CD14-positive monocyte (primary cell): ENCODE results near the gene NUP93. TPM values are rescaled to one million over a fixed set of nuclear protein-coding genes. Genes with fewer than 3 reads are reported as not detected.

Experiments
- DNase-seq, 3 donors: peaks; one replicate each; pipeline ENCODE4 v3.0.0-alpha.2; 2011 to 2022
- H2AFZ ChIP-seq: 2 replicates; pipeline ENCODE4 v1.6.0; 2012; ENCODE audit warnings: mild to moderate bottlenecking, low read depth, low read length, inconsistent platforms; ENCODE audit not compliant: insufficient read depth, poor library complexity, severe bottlenecking
- H3K27ac ChIP-seq, 2 donors: 1 replicate in 1 of 2; 2 replicates in 1 of 2; pipeline ENCODE4 v1.5.1; 2012 to 2013; ENCODE audit warnings: low read length in 2 of 2, control low read depth in 1 of 2, inconsistent platforms in 1 of 2, low read depth in 1 of 2, mild to moderate bottlenecking in 1 of 2
- H3K27me3 ChIP-seq, 2 donors: one replicate each; pipeline versions ENCODE4 v1.6.0 to v1.6.1; 2011 to 2013; ENCODE audit warnings: low read length in 2 of 2; ENCODE audit not compliant: control insufficient read depth in 2 of 2, insufficient read depth in 2 of 2
- H3K36me3 ChIP-seq, 2 donors: replicated peaks in 1 of 2; 1 replicate in 1 of 2; 2 replicates in 1 of 2; pipeline versions ENCODE4 v1.5.1 to v1.6.1; 2012 to 2013; ENCODE audit warnings: low read length in 2 of 2, control low read depth in 1 of 2, inconsistent platforms in 1 of 2, mild to moderate bottlenecking in 1 of 2; ENCODE audit not compliant: insufficient read depth in 2 of 2, control insufficient read depth in 1 of 2
- H3K4me1 ChIP-seq, 2 donors: 1 replicate in 1 of 2; 2 replicates in 1 of 2; pipeline versions ENCODE4 v1.5.1 to v1.6.1; 2012 to 2013; ENCODE audit warnings: low read length in 2 of 2, control low read depth in 1 of 2, inconsistent platforms in 1 of 2, mild to moderate bottlenecking in 1 of 2, moderate library complexity in 1 of 2; ENCODE audit not compliant: insufficient read depth in 2 of 2, control insufficient read depth in 1 of 2
- H3K4me2 ChIP-seq: replicated peaks from 2 replicates; pipeline ENCODE3; 2012; ENCODE audit warnings: low read length, moderate library complexity, mild to moderate bottlenecking; ENCODE audit not compliant: poor library complexity, severe bottlenecking; ENCODE audit errors: extremely low read depth
- H3K4me3 ChIP-seq, 3 experiments: fragments of 200-600 bp in 1 of 3; sonication (generic) in 1 of 3; replicated peaks in 1 of 3; 1 replicate in 2 of 3; 2 replicates in 1 of 3; pipeline ENCODE4 v1.5.1; 2011 to 2013; ENCODE audit warnings: low read length in 3 of 3, mild to moderate bottlenecking in 3 of 3, control low read depth in 2 of 3, low read depth in 2 of 3, inconsistent platforms in 1 of 3, moderate library complexity in 1 of 3
- H3K79me2 ChIP-seq: 2 replicates; pipeline ENCODE4 v1.6.0; 2012; ENCODE audit warnings: mild to moderate bottlenecking, control low read depth, inconsistent platforms, low read length, moderate library complexity; ENCODE audit not compliant: insufficient read depth
- H3K9ac ChIP-seq: 2 replicates; pipeline ENCODE4 v1.6.0; 2017; ENCODE audit warnings: low read length, mild to moderate bottlenecking; ENCODE audit not compliant: insufficient read depth, poor library complexity, severe bottlenecking
- H3K9me3 ChIP-seq, 2 donors: replicated peaks in 1 of 2; 1 replicate in 1 of 2; 2 replicates in 1 of 2; pipeline versions ENCODE4 v1.5.1 to v1.6.1; 2012 to 2013; ENCODE audit warnings: low read length in 2 of 2, control low read depth in 1 of 2; ENCODE audit not compliant: control insufficient read depth in 1 of 2, insufficient read depth in 1 of 2
- H4K20me1 ChIP-seq: 2 replicates; pipeline ENCODE4 v1.6.0; 2012; ENCODE audit warnings: mild to moderate bottlenecking, low read length, control low read depth, moderate library complexity; ENCODE audit not compliant: insufficient read depth
- H3K27ac Mint-ChIP-seq, 7 donors: one replicate each; pipeline ENCODE4 v1.8.0; 2020; ENCODE audit warnings: mild to moderate bottlenecking in 7 of 7, mixed read lengths in 7 of 7, moderate library complexity in 6 of 7, inconsistent platforms in 2 of 7
- H3K27me3 Mint-ChIP-seq, 3 donors: one replicate each; pipeline ENCODE4 v1.8.0; 2021 to 2022; ENCODE audit warnings: low read depth in 3 of 3, mild to moderate bottlenecking in 3 of 3, mixed read lengths in 3 of 3, moderate library complexity in 3 of 3, inconsistent platforms in 1 of 3
- H3K36me3 Mint-ChIP-seq, 2 donors: one replicate each; pipeline ENCODE4 v1.8.0; 2020; ENCODE audit warnings: mixed read lengths in 2 of 2, inconsistent platforms in 1 of 2, mild to moderate bottlenecking in 1 of 2
- H3K4me1 Mint-ChIP-seq: one replicate; pipeline ENCODE4 v1.8.0; 2020; ENCODE audit warnings: mild to moderate bottlenecking, mixed read lengths
- H3K4me3 Mint-ChIP-seq, 2 donors: one replicate each; pipeline ENCODE4 v1.8.0; 2020; ENCODE audit warnings: mild to moderate bottlenecking in 2 of 2, mixed read lengths in 2 of 2, moderate library complexity in 1 of 2
- H3K9me3 Mint-ChIP-seq, 7 donors: one replicate each; pipeline ENCODE4 v1.8.0; 2020 to 2022; ENCODE audit warnings: mixed read lengths in 7 of 7, mild to moderate bottlenecking in 6 of 7, moderate library complexity in 6 of 7, inconsistent platforms in 2 of 7
- CTCF ChIP-seq: fragments of 200-600 bp; IDR thresholded peaks from one replicate; pipeline ENCODE4 v1.8.0; 2022; ENCODE audit warnings: antibody characterized with exemption, mild to moderate bottlenecking
- WGBS: methylation state at CpG from one replicate; pipeline ENCODE4 v1.1.5; 2013; ENCODE audit warnings: missing lambda C conversion rate; ENCODE audit not compliant: insufficient coverage; 5-methylcytosine and 5-hydroxymethylcytosine counted together
- intact Hi-C, 2 donors: fragments of 100-400 bp; cut with micrococcal nuclease; formaldehyde crosslinking; loops; one replicate each; pipeline versions ENCODE4 v1.15.0 to v1.15.1; 2023
- polyA plus RNA-seq, 3 donors: library from polyadenylated mRNA; depleted of rRNA in 1 of 3; unstranded in 2 of 3; stranded (reverse) in 1 of 3; fragments of 300-500 nt in 2 of 3; fragments of >200 nt in 1 of 3; fragmentation: Illumina TruSeq in 2 of 3; gene quantifications; 1 replicate in 2 of 3; 2 replicates in 1 of 3; pipeline ENCODE4 v1.2.3, GENCODE V29; 2012 to 2021

The NUP93 gene
- polyA plus RNA-seq, 3 donors, result 46.6 to 77.7 (median 59.4) TPM

- Mint-ChIP-seq H3K9me3 (peaks cover 5 to 23% (median 19%) of the 10 kb centered on the region in 7 donors), H3K4me3 (no peak overlapping the region), H3K27me3 (peaks cover 2 to 20% (median 6%) of the 10 kb centered on the region in 3 donors), H3K27ac (no peak overlapping the region), H3K4me1 (peaks cover 3% of the 10 kb centered on the region), H3K36me3 (peaks cover 5 to 8% of the 10 kb centered on the region in 2 donors)
- WGBS, result no CpG with 5 or more reads among the region's 1 CpG
- Histone ChIP-seq H3K4me2 (no peak overlapping the region), H2AFZ (no peak overlapping the region), H3K9ac (no peak overlapping the region), H3K4me1 (no peaks in the 10 kb centered on the region), H3K79me2 (no peaks in the 10 kb centered on the region), H3K27ac (no peak overlapping the region), H3K4me3 (no peak overlapping the region), H3K27me3 (no peaks in the 10 kb centered on the region), H3K36me3 (no peaks in the 10 kb centered on the region), H4K20me1 (no peaks in the 10 kb centered on the region), H3K9me3 (peaks cover 0 to 10% of the 10 kb centered on the region in 2 donors)
- DNase-seq, result no peak
- no peak for TF ChIP-seq CTCF
- intact Hi-C loops, result no loop called here
Observed at GRCh38 chr16:56688762-56689161, 41.2 kb upstream of the NUP93 start.

- Histone ChIP-seq H3K4me3 (no peak overlapping the region), H3K9ac (no peak overlapping the region), H3K4me1 (no peaks in the 10 kb centered on the region), H3K79me2 (no peaks in the 10 kb centered on the region), H3K9me3 (peaks cover 0 to 10% of the 10 kb centered on the region in 2 donors), H3K36me3 (no peaks in the 10 kb centered on the region), H3K27me3 (no peaks in the 10 kb centered on the region), H2AFZ (no peak overlapping the region), H4K20me1 (no peaks in the 10 kb centered on the region), H3K27ac (no peak overlapping the region), H3K4me2 (no peak overlapping the region)
- Mint-ChIP-seq H3K9me3 (peaks cover 5 to 23% (median 19%) of the 10 kb centered on the region in 7 donors), H3K4me3 (no peak overlapping the region), H3K27ac (no peak overlapping the region), H3K27me3 (peaks cover 2 to 20% (median 6%) of the 10 kb centered on the region in 3 donors), H3K4me1 (no peaks in the 10 kb centered on the region), H3K36me3 (peaks cover 5 to 7% of the 10 kb centered on the region in 2 donors)
- intact Hi-C loops, result no loop called here
- TF ChIP-seq CTCF, result no peak
- WGBS, result 80% methylated on average over 1 of the region's 3 CpGs
- DNase-seq, result no peak
Observed at GRCh38 chr16:56689171-56689570, 40.8 kb upstream of the NUP93 start.
